GM21717 (cell line): Measurements from ENCODE around the gene BAIAP2L1.

ENCODE experiments used
- ATAC-seq: cut with Tn5 transposase; IDR thresholded peaks from one replicate; pipeline ENCODE4 v1.9.1; 2021; ENCODE audit warnings: mild to moderate bottlenecking, moderate library complexity; ENCODE audit not compliant: unreplicated experiment

The BAIAP2L1 gene

DNA sequence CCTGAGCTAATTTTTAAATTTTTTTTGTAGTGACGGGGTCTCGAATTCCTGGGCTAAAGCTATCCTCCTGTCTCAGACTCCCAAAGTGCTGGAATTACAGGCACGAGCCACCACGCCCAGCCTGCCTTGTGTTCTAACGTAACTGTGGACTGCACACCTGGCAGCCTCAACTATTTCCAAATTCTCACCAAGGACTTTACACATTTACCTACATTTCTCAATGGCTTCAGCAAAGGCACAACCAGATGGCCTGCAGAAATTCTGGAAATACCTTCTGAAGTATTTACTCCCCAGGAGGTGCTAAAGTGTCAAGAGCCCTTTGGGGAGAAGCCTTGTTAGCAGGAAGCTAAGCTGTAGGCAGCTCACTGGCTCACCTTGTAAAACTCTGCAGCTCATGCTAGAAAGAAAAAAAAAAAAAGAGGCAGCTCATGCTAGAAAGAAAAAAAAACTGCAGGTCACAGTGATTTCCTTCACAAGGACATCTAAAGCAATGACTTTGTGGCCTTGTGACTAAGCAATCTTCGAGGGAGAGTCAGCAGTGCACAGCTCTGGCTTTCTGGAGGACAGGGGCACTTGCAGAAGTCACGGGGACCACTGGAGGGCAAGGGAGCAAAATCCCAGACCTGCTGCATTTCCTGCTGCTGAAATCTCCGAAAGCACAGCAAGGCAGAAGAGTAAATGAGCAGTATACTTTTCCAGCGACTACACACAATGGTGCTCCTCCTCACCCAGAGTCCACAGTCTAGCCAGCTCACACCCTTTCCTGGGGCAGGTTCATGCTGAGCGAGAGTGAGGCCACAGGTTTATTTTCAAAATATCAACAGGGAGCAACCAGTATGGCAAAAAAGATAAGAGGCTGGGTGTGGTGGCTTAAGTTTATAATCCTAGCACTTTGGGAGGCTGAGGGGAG lies 40.4 kb downstream of the BAIAP2L1 start:
- ATAC-seq = no peak

GRCh38 chr7:98359395-98359794 lies 41.5 kb downstream of the BAIAP2L1 start:
- no peak for ATAC-seq

GRCh38 chr7:98358706-98359105 lies 42.2 kb downstream of the BAIAP2L1 start:
- ATAC-seq = no peak

- no peak for ATAC-seq
Measured at GRCh38 chr7:98357751-98358161, 43.1 kb downstream of the BAIAP2L1 start.

DNA sequence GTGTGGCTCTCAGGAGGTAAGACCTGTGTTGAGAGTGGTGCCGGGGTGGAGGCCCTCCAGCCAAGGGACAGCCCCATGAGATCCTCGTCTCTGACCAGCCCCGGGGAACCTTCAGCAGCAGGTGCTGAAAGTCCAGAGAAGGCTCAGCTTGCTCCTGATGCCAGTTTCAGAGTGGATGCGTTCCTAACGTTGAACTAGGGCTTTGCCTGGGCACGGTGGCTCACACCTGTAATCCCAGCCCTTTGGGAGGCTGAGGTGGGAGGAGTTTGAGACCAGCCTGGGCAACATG lies 45.7 kb downstream of the BAIAP2L1 start:
- no peak for ATAC-seq

DNA sequence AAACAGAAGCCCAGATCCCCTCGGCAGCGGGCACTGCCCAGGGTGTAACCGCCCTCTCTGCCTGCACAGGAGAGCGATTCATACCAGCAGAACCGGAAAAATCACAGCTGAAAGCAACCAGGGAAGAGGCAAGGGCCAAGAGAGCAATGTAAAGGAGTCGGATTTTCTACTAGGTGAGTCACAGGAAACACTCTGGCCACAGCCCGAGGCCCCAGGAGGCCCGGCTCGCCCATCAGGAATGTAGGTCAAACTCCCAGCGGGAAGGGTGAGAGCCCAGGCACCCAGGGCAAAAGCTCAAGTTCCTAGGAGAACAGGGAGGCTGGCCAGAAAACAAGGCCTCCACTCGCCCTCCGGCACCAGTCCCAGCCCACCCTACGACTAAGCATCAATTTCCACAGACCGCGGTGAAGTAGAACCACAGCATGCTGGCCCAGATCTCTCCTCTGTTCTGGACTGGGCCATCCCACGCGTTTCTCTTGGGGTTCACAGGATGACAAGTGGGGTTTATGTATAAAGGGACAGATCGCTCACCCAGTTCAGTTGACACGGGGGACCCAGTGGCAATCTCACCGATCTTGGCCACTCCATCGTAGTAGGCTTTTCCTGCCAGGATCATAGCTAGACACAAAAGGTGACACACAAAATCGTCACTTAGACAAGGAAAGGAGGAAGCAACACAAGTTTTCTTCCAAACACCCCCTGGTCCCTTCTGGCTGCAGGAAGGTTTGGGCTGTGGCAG lies 46.2 kb downstream of the BAIAP2L1 start:
- no peak for ATAC-seq

DNA sequence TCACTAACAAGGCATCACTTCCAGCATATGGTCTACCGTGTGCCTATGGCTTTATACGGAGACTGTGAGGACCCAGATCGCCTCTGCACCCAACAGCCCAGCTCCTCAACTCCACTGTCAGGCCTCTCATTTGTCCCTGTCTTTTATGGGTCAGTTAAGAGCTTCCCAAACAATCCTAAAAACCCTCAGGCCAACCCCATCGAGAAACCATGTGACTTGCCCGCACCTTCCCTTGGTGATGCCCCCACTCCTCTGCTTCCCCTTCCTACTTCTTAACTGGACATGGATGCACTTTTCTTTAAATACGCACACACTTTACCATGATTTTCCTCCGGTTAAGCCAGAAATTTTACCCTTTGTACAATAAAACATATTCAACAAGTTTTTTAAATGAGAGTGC lies 46.8 kb downstream of the BAIAP2L1 start:
- no peak for ATAC-seq

GRCh38 chr7:98352621-98353020 lies 48.3 kb downstream of the BAIAP2L1 start:
- ATAC-seq = no peak

- no peak for ATAC-seq
Measured at GRCh38 chr7:98351136-98351535, 49.8 kb downstream of the BAIAP2L1 start.

- no peak for ATAC-seq
Measured at GRCh38 chr7:98348726-98349474, 52.0 kb downstream of the BAIAP2L1 start.

GRCh38 chr7:98346515-98347069 lies 54.3 kb downstream of the BAIAP2L1 start:
- no peak for ATAC-seq

GRCh38 chr7:98341106-98341505 lies 59.8 kb downstream of the BAIAP2L1 start:
- ATAC-seq = no peak

GRCh38 chr7:98339043-98339442 lies 61.8 kb downstream of the BAIAP2L1 start:
- ATAC-seq = no peak

DNA sequence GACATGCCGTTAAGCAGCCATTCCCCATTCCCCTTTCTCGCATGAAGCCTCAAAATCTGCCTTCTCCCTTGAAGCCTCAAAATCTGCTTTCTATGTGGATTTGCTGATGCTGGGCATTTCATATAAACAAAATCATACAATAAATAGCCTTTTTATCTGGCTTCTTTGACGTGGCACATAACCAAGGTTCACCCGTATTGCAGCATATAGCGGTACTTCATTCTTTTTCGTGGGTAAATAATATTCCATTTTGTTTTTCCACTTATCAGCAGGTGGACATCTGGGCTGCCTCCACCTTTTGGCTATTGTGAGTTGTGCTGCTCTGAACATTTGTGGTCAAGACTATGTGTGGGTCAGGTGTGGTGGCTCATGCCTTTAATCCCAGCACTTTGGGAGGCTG lies 62.4 kb downstream of the BAIAP2L1 start:
- no peak for ATAC-seq

- ATAC-seq = no peak
Measured at GRCh38 chr7:98335411-98335977, 65.4 kb downstream of the BAIAP2L1 start.

- ATAC-seq = no peak
Measured at GRCh38 chr7:98334081-98334480, 66.8 kb downstream of the BAIAP2L1 start.

DNA sequence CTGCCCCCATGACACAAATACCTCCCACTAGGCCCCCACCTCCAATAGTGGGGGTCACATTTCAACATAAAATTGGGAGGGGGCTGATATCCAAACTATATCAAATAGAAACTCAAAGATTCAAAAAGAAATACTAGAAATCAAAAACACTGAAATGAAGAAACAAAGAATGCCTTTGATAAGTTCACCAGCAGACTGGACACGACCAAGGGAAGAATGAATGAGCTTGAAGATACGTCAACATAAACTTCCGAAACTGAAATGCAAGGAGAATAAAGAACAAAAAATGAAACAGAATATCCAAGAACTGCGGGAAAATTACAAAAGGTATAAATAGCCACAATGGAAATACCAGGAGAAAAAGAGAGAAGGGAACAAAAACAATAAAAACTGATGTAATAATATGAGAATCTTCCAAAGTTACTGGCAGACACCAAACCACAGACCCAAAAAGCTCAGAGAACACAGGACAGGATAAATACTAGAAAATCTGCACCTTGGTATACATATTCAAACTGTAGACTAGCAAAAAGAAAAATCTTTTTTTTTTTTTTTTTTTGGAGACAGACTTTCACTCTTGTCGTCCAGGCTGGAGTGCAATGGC lies 69.9 kb downstream of the BAIAP2L1 start:
- no peak for ATAC-seq

- ATAC-seq = no peak
Measured at GRCh38 chr7:98329791-98330373, 71.0 kb downstream of the BAIAP2L1 start.

GRCh38 chr7:98329100-98329790 lies 71.6 kb downstream of the BAIAP2L1 start:
- no peak for ATAC-seq

DNA sequence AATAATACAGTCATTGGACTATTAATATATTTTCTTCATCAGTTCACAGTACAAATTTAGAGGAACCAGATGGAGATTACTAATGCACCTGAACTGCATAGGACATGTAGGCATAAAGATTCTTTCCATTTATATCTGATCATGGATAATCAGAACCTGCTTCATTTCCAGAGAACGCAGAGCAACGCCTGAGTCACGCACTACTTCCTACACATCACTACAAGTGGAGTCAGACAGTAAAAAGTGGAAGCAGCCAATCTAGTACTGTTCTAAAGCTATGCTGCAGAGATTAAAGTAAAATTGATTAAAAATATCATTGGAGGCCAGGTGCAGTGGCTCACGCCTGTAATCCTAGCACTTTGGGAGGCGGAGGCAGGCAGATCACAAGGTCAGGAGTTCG lies 76.1 kb downstream of the BAIAP2L1 start:
- ATAC-seq = no peak
